Stimulated activated naive CD4-positive, alpha-beta T cell (primary cell): ENCODE results near the gene PEX10.
"Not testable (repeated sequence)": the region's sequence is repeated elsewhere in the genome, so short reads cannot be mapped to it uniquely, and the experiment has no call there.

Source experiments
- DNase-seq, 6 experiments: peaks; one replicate each; lab custom pipeline; 2025; lab: John Stamatoyannopoulos, UW

PEX10 gene

GRCh38 chr1:2443277-2444137 is 31.1 kb upstream of the PEX10 start:
- peak in 1 of 6 experiments; percentile 13 for DNase-seq

GRCh38 chr1:2442661-2443060 is 30.3 kb upstream of the PEX10 start:
- DNase-seq, result peak in 2 of 6 experiments; percentile 38 to 47

GRCh38 chr1:2441746-2442145 is 29.4 kb upstream of the PEX10 start:
- no peak for DNase-seq

- DNase-seq, result not testable (repeated sequence)
These were observed 28.0 kb upstream of the PEX10 start for GRCh38 chr1:2440346-2440745.

- no peak for DNase-seq
These were observed 27.0 kb upstream of the PEX10 start for GRCh38 chr1:2439369-2439768.

GRCh38 chr1:2438641-2439040 is 26.3 kb upstream of the PEX10 start:
- no peak for DNase-seq

- no peak for DNase-seq
These were observed 25.7 kb upstream of the PEX10 start for GRCh38 chr1:2438038-2438437.

GRCh38 chr1:2437617-2438016 is 25.3 kb upstream of the PEX10 start:
- DNase-seq, result no peak

GRCh38 chr1:2436876-2437275 is 24.5 kb upstream of the PEX10 start:
- no peak for DNase-seq

GRCh38 chr1:2435746-2436355 is 23.5 kb upstream of the PEX10 start:
- DNase-seq, result no peak

GRCh38 chr1:2435091-2435490 is 22.7 kb upstream of the PEX10 start:
- DNase-seq, result no peak

GRCh38 chr1:2433936-2434655 is 21.7 kb upstream of the PEX10 start:
- no peak for DNase-seq

GRCh38 chr1:2433196-2433595 is 20.8 kb upstream of the PEX10 start:
- DNase-seq, result no peak

GRCh38 chr1:2432441-2432844 is 20.1 kb upstream of the PEX10 start:
- DNase-seq, result no peak

GRCh38 chr1:2431518-2431917 is 19.2 kb upstream of the PEX10 start:
- no peak for DNase-seq

- no peak for DNase-seq
These were observed 18.7 kb upstream of the PEX10 start for GRCh38 chr1:2431103-2431502.

GRCh38 chr1:2430592-2430973 is 18.2 kb upstream of the PEX10 start:
- no peak for DNase-seq

GRCh38 chr1:2429780-2430591 is 17.6 kb upstream of the PEX10 start:
- DNase-seq, result no peak

GRCh38 chr1:2428490-2428889 is 16.1 kb upstream of the PEX10 start:
- no peak for DNase-seq

- no peak for DNase-seq
These were observed 15.6 kb upstream of the PEX10 start for GRCh38 chr1:2427976-2428375.

GRCh38 chr1:2427051-2427450 is 14.7 kb upstream of the PEX10 start:
- no peak for DNase-seq

GRCh38 chr1:2426540-2426939 is 14.2 kb upstream of the PEX10 start:
- DNase-seq, result no peak
